Dendritic cell treated with granulocyte-macrophage colony-stimulating factor and Interleukin-4, amounts not matched to agents 40 ng/mL and 50 ng/mL, for 4 days (primary cell): Measurements from ENCODE around the gene ZNF428.
"Not testable (repeated sequence)": the region's sequence is repeated elsewhere in the genome, so short reads cannot be mapped to it uniquely, and the experiment has no call there.

Experiments
- H3K27ac Mint-ChIP-seq: one replicate; pipeline ENCODE4 v1.8.0; 2022; ENCODE audit warnings: mild to moderate bottlenecking, mixed read lengths
- H3K27me3 Mint-ChIP-seq: one replicate; pipeline ENCODE4 v1.8.0; 2022; ENCODE audit warnings: mild to moderate bottlenecking, mixed read lengths
- H3K36me3 Mint-ChIP-seq: one replicate; pipeline ENCODE4 v1.8.0; 2022; ENCODE audit warnings: low read depth, mixed read lengths
- H3K4me1 Mint-ChIP-seq: one replicate; pipeline ENCODE4 v1.8.0; 2022; ENCODE audit warnings: low read depth, mixed read lengths
- H3K4me3 Mint-ChIP-seq: one replicate; pipeline ENCODE4 v1.8.0; 2022; ENCODE audit warnings: mild to moderate bottlenecking, moderate library complexity, mixed read lengths
- H3K9me3 Mint-ChIP-seq: one replicate; pipeline ENCODE4 v1.8.0; 2022; ENCODE audit warnings: mixed read lengths
- intact Hi-C: fragments of 100-400 bp; cut with micrococcal nuclease; formaldehyde crosslinking; loops from one replicate; pipeline ENCODE4 v1.15.0; 2022

The ZNF428 gene

GRCh38 chr19:43635561-43635940 lies 16.1 kb upstream of the ZNF428 start:
- H3K4me3 Mint-ChIP-seq, intact Hi-C loops, H3K36me3 Mint-ChIP-seq, H3K9me3 Mint-ChIP-seq: not testable (repeated sequence)
- Mint-ChIP-seq H3K27ac (peak overlapping the region; percentile 8), H3K4me1 (peaks cover 23% of the 10 kb centered on the region), H3K27me3 (peaks cover 69% of the 10 kb centered on the region)

- Mint-ChIP-seq H3K4me3 (no peak overlapping the region), H3K9me3 (no peaks in the 10 kb centered on the region), H3K27me3 (peaks cover 64% of the 10 kb centered on the region), H3K27ac (peak overlapping the region; percentile 8), H3K4me1 (peaks cover 17% of the 10 kb centered on the region), H3K36me3 (no peaks in the 10 kb centered on the region)
- intact Hi-C loops = no loop called here
Observed at GRCh38 chr19:43634872-43635560, 15.6 kb upstream of the ZNF428 start.

- Mint-ChIP-seq H3K27me3 (peaks cover 62% of the 10 kb centered on the region), H3K9me3 (no peaks in the 10 kb centered on the region), H3K4me3 (no peak overlapping the region), H3K36me3 (no peaks in the 10 kb centered on the region), H3K4me1 (peaks cover 15% of the 10 kb centered on the region), H3K27ac (peak overlapping the region; percentile 8)
- intact Hi-C loops = no loop called here
Observed at GRCh38 chr19:43634506-43634871, 15.1 kb upstream of the ZNF428 start.

- H3K36me3 Mint-ChIP-seq = no peaks in the 10 kb centered on the region
- H3K9me3 Mint-ChIP-seq = no peaks in the 10 kb centered on the region
- no peak overlapping the region for H3K4me3 Mint-ChIP-seq
- H3K27me3 Mint-ChIP-seq = peaks cover 59% of the 10 kb centered on the region
- intact Hi-C loops = no loop called here
- no peak overlapping the region for H3K27ac Mint-ChIP-seq
- H3K4me1 Mint-ChIP-seq = peaks cover 12% of the 10 kb centered on the region
Observed at GRCh38 chr19:43634068-43634467, 14.6 kb upstream of the ZNF428 start.

- Mint-ChIP-seq H3K27ac (no peak overlapping the region), H3K36me3 (no peaks in the 10 kb centered on the region), H3K9me3 (no peaks in the 10 kb centered on the region), H3K27me3 (peaks cover 54% of the 10 kb centered on the region), H3K4me3 (no peak overlapping the region), H3K4me1 (peaks cover 7% of the 10 kb centered on the region)
- intact Hi-C loops = no loop called here
Observed at GRCh38 chr19:43633520-43633919, 14.1 kb upstream of the ZNF428 start.

GRCh38 chr19:43631491-43631890 lies 12.1 kb upstream of the ZNF428 start:
- Mint-ChIP-seq H3K9me3 (no peaks in the 10 kb centered on the region), H3K27me3 (peaks cover 56% of the 10 kb centered on the region), H3K36me3 (no peaks in the 10 kb centered on the region), H3K4me1 (peaks cover 12% of the 10 kb centered on the region), H3K4me3 (no peak overlapping the region), H3K27ac (no peak overlapping the region)
- intact Hi-C loops = no loop called here

- Mint-ChIP-seq H3K27ac (no peak overlapping the region), H3K27me3 (peaks cover 50% of the 10 kb centered on the region), H3K4me1 (peaks cover 19% of the 10 kb centered on the region), H3K36me3 (no peaks in the 10 kb centered on the region), H3K4me3 (no peak overlapping the region), H3K9me3 (no peaks in the 10 kb centered on the region)
- intact Hi-C loops = no loop called here
Observed at GRCh38 chr19:43628646-43629326, 9.4 kb upstream of the ZNF428 start.

GRCh38 chr19:43626838-43627237 lies 7.4 kb upstream of the ZNF428 start:
- Mint-ChIP-seq H3K27ac (no peak overlapping the region), H3K4me3 (peak overlapping the region; percentile 18), H3K9me3 (no peaks in the 10 kb centered on the region), H3K36me3 (no peaks in the 10 kb centered on the region), H3K4me1 (peaks cover 19% of the 10 kb centered on the region), H3K27me3 (peaks cover 35% of the 10 kb centered on the region)
- intact Hi-C loops = no loop called here

- Mint-ChIP-seq H3K9me3 (no peaks in the 10 kb centered on the region), H3K4me1 (peaks cover 19% of the 10 kb centered on the region), H3K4me3 (no peak overlapping the region), H3K27me3 (peaks cover 35% of the 10 kb centered on the region), H3K27ac (peak overlapping the region; percentile 5), H3K36me3 (no peaks in the 10 kb centered on the region)
- intact Hi-C loops = no loop called here
Observed at GRCh38 chr19:43625918-43626579, 6.6 kb upstream of the ZNF428 start.

GRCh38 chr19:43624933-43625332 lies 5.5 kb upstream of the ZNF428 start:
- H3K27me3 Mint-ChIP-seq = peaks cover 35% of the 10 kb centered on the region
- H3K27ac Mint-ChIP-seq = no peak overlapping the region
- H3K9me3 Mint-ChIP-seq = no peaks in the 10 kb centered on the region
- intact Hi-C loops = no loop called here
- no peak overlapping the region for H3K4me3 Mint-ChIP-seq
- H3K36me3 Mint-ChIP-seq = no peaks in the 10 kb centered on the region
- H3K4me1 Mint-ChIP-seq = peaks cover 29% of the 10 kb centered on the region

GRCh38 chr19:43623889-43624670 lies 4.7 kb upstream of the ZNF428 start:
- intact Hi-C loops = no loop called here
- H3K36me3 Mint-ChIP-seq = peaks cover 8% of the 10 kb centered on the region
- no peaks in the 10 kb centered on the region for H3K9me3 Mint-ChIP-seq
- H3K4me3 Mint-ChIP-seq = no peak overlapping the region
- H3K4me1 Mint-ChIP-seq = peaks cover 35% of the 10 kb centered on the region
- H3K27ac Mint-ChIP-seq = no peak overlapping the region
- H3K27me3 Mint-ChIP-seq = peaks cover 35% of the 10 kb centered on the region

GRCh38 chr19:43622956-43623355 lies 3.5 kb upstream of the ZNF428 start:
- intact Hi-C loops = no loop called here
- Mint-ChIP-seq H3K9me3 (no peaks in the 10 kb centered on the region), H3K4me1 (peaks cover 39% of the 10 kb centered on the region), H3K36me3 (peaks cover 9% of the 10 kb centered on the region), H3K27ac (no peak overlapping the region), H3K27me3 (peaks cover 32% of the 10 kb centered on the region), H3K4me3 (no peak overlapping the region)

- H3K9me3 Mint-ChIP-seq = no peaks in the 10 kb centered on the region
- peaks cover 39% of the 10 kb centered on the region for H3K4me1 Mint-ChIP-seq
- H3K4me3 Mint-ChIP-seq = no peak overlapping the region
- peaks cover 23% of the 10 kb centered on the region for H3K27me3 Mint-ChIP-seq
- no peak overlapping the region for H3K27ac Mint-ChIP-seq
- intact Hi-C loops = no loop called here
- H3K36me3 Mint-ChIP-seq = peaks cover 9% of the 10 kb centered on the region
Observed at GRCh38 chr19:43622070-43622469, 2.6 kb upstream of the ZNF428 start.
